HG02981 (cell line): ENCODE results near the gene NOTCH1.

ENCODE experiments used
- ATAC-seq: cut with Tn5 transposase; IDR thresholded peaks from one replicate; pipeline ENCODE4 v1.9.1; 2021; ENCODE audit warnings: mild to moderate bottlenecking, moderate library complexity; ENCODE audit not compliant: unreplicated experiment

The NOTCH1 gene

GRCh38 chr9:136547508-136548215, 1.8 kb upstream of the NOTCH1 start:
- no peak for ATAC-seq

- no peak for ATAC-seq
Observed at GRCh38 chr9:136546697-136547501, 1.1 kb upstream of the NOTCH1 start.

- ATAC-seq = no peak
Observed at GRCh38 chr9:136545692-136545964, 220 bp downstream of the NOTCH1 start.

GRCh38 chr9:136544964-136545691, 720 bp downstream of the NOTCH1 start:
- ATAC-seq = peak; percentile 7

GRCh38 chr9:136544548-136544963, 1.3 kb downstream of the NOTCH1 start:
- no peak for ATAC-seq

- no peak for ATAC-seq
Observed at GRCh38 chr9:136543830-136544547, 1.9 kb downstream of the NOTCH1 start.

GRCh38 chr9:136543280-136543679, 2.6 kb downstream of the NOTCH1 start:
- no peak for ATAC-seq

GRCh38 chr9:136542241-136543040, 3.4 kb downstream of the NOTCH1 start:
- ATAC-seq = no peak

- no peak for ATAC-seq
Observed at GRCh38 chr9:136541709-136542108, 4.1 kb downstream of the NOTCH1 start.

- ATAC-seq = no peak
Observed at GRCh38 chr9:136541179-136541578, 4.7 kb downstream of the NOTCH1 start.

- ATAC-seq = peak; percentile 41
Observed at GRCh38 chr9:136539427-136540421, 6.1 kb downstream of the NOTCH1 start.

- no peak for ATAC-seq
Observed at GRCh38 chr9:136538599-136539426, 7.0 kb downstream of the NOTCH1 start.

- no peak for ATAC-seq
Observed at GRCh38 chr9:136537896-136538598, 7.8 kb downstream of the NOTCH1 start.

- no peak for ATAC-seq
Observed at GRCh38 chr9:136537411-136537810, 8.4 kb downstream of the NOTCH1 start.

GRCh38 chr9:136536721-136537241, 9.1 kb downstream of the NOTCH1 start:
- ATAC-seq = no peak

- no peak for ATAC-seq
Observed at GRCh38 chr9:136536051-136536720, 9.7 kb downstream of the NOTCH1 start.

GRCh38 chr9:136535070-136535469, 10.8 kb downstream of the NOTCH1 start:
- ATAC-seq = no peak
